Activated T-helper 9 cell treated with anti-CD3 and anti-CD28 coated beads, Interleukin-2, amount 50 U/mL, for 16 hours (primary cell): ENCODE data around the gene HPRT1.
A peak's percentile ranks its signal among the peaks of the same experiment; 100 is the strongest.
"Not testable (repeated sequence)": the region's sequence is repeated elsewhere in the genome, so short reads cannot be mapped to it uniquely, and the experiment has no call there.

Experiments
- DNase-seq: peaks from one replicate; pipeline ENCODE4 v3.0.0-alpha.2; 2020; ENCODE audit warnings: low read depth

HPRT1 gene, protein sequence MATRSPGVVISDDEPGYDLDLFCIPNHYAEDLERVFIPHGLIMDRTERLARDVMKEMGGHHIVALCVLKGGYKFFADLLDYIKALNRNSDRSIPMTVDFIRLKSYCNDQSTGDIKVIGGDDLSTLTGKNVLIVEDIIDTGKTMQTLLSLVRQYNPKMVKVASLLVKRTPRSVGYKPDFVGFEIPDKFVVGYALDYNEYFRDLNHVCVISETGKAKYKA

DNA sequence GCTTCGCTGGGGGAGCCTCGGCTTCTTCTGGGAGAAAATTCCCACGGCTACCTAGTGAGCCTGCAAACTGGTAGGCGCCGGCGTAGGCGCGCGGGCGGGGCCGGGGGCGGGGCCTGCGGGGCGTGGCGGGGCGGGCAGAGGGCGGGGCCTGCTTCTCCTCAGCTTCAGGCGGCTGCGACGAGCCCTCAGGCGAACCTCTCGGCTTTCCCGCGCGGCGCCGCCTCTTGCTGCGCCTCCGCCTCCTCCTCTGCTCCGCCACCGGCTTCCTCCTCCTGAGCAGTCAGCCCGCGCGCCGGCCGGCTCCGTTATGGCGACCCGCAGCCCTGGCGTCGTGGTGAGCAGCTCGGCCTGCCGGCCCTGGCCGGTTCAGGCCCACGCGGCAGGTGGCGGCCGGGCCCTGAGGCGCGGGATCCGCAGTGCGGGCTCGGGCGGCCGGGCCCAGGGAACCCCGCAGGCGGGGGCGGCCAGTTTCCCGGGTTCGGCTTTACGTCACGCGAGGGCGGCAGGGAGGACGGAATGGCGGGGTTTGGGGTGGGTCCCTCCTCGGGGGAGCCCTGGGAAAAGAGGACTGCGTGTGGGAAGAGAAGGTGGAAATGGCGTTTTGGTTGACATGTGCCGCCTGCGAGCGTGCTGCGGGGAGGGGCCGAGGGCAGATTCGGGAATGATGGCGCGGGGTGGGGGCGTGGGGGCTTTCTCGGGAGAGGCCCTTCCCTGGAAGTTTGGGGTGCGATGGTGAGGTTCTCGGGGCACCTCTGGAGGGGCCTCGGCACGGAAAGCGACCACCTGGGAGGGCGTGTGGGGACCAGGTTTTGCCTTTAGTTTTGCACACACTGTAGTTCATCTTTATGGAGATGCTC, at the start of gene HPRT1:
Gene HPRT1, plus strand, starts transcription at position 161 of the 857 bp plus-strand sequence. Its CDS starts 147 bp downstream, at position 308.
- DNase-seq = peak; percentile 64

DNA sequence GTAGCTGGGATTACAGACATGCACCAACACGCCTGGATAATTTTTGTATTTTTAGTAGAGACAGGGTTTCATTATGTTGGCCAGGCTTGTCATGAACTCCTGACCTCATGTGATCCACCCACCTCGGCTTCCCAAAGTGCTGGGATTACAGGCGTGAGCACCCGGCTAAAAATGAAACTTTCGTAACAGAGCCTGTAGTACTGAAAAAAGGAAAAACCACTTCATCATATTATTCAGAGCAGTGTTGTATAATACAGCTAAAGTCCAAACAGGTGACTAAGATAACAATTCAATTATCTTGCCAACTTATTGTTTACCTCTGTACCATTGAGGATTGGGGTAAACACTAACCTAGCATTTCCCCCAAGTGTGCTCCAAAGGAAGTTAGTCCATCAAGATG, 43.9 kb upstream of the HPRT1 start:
- DNase-seq = no peak

DNA sequence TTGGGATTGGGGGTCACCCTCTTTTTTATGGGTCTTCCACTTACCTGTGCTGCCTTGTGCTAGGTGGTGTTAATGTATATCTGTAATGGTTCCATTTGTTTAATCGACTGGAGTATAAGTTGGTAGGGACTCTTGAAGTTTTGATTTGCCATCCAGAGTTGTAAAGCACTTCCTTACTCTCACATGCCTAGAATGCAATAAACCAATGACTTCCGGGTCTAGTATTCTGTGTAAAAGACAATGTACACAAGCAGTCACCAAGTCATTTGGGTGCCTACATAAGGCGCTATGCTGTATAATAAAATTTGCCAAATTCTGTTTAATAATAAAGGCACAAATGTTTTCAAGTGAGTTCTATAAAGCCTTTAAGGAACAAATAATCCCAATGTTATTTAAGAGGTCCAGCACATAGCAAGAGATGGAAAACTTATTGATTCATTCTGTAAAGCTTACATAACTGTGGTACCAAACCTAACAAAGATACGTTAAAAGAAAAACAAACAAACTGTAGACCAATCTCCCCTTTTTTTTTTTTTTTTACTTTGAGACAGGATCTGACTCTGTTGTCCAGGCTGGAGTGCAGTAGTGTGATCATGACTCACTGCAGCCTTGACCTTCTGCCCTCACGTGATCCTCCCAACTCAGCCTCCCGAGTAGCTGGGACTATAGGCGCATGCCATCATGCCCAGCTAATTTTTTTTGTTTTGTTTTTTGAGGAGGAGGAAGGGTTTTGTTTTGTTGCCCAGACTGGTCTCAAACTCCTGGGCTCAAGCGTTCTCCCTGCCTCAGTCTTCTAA, 41.5 kb upstream of the HPRT1 start:
- DNase-seq = no peak

DNA sequence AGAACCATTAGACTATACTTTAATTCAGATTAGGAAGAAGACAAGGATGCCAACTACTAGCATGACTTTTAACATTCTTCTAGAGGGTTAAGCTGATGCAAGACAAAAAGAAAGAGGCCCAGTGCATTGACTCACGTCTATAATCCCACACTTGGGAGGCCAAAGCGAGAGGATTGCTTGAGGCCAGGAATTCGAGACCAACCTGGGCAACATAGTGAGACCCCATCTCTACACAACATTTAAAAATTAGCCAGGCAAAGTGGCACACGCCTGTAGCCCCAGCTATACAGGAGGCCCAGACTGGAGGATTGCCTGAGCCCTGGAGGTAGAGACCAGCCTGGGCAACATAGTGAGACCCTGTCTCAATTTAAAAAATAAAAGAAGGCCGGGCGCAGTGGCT, 40.2 kb upstream of the HPRT1 start:
- DNase-seq = no peak

DNA sequence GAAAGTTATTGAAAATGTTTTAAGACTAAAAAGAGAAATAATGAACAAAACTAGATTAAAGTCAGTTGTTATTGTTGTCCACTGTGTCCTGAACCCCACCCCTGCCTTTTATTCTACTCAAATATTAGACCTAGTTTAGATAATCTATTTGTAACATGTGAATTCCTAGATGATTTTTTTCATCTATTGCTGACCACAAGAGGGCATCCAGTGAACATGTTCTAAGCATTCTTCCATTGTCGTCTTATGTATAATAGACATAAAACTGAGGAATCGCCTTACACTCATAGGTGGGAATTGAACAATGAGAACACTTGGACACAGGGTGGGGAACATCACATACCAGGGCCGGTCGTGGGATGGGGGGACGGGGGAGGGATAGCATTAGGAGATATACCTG, 36.4 kb upstream of the HPRT1 start:
- DNase-seq = no peak

DNA sequence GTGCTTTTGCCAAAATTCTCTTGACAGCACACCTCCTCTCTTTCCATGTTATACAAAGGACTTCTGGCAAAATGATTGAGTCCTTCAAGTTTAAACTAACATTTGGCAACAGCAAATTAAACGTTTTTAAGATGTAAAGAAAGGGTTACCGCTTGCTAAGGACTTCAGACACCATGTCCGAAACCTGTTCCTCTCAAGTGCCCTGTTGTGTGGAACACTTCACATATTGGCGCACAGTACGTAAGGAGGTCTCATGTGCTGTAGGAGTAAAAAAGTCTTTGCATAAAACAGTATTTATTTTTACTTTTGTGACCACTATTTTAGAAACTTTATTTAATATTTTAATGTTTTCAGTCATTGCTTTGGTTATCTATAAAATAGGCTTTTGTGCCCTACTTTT, 33.7 kb upstream of the HPRT1 start:
- DNase-seq = no peak

DNA sequence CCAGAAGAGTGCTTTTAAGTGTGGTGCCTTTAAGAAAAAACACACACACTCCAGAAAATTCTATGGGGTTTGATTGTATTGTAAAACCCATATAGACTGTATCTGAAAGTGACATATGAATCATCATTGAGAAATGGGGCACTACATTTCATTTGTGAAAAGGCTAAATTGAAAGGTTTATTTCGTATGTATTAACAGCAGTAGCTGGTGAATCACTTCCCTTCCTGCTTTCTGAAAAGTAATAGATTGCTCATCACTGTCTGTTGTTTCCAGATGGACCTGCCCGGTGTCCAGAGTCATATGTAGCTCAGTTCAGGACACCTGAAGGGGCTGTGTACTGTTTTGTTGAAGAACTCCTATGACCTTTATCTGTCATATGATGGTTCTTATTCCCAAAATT, 28.1 kb upstream of the HPRT1 start:
- no peak for DNase-seq

DNA sequence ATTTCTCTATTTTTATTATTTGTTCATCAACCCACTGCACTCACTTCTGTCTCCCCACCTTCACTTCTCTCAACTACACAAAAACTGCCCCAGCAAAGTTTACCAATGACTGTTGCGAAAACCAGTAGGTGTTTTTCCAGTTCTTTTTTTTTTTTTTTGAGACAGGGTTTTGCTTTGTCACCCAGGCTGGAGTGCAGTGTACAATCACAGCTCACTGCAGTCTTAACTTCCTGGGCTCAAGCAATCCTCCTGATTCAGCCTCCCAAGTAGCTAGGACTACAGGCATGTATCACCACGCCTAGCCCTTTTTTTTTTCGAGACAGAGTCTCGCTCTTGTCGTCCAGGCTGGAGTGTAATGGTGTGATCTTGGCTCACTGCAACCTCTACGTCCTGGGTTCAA, 24.1 kb upstream of the HPRT1 start:
- no peak for DNase-seq

DNA sequence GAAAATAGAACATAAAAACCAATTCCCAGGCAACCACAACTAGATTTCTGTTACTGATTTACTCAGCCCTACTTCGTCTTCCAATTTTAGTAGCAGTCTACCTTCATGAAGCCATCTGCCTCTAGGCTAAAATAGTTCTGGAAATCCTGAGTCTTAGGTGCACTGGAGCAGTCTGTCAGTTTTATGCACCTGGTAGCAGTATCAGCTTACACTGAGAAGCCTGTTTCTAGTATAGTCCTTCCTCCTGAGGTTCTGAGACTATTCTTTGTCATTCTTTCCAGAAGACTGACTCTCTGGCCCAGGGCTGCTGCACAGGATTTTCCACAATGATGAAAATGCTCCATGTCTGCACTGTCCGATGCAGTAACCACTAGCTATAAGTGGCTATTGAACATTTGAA, 16.9 kb upstream of the HPRT1 start:
- DNase-seq = no peak

DNA sequence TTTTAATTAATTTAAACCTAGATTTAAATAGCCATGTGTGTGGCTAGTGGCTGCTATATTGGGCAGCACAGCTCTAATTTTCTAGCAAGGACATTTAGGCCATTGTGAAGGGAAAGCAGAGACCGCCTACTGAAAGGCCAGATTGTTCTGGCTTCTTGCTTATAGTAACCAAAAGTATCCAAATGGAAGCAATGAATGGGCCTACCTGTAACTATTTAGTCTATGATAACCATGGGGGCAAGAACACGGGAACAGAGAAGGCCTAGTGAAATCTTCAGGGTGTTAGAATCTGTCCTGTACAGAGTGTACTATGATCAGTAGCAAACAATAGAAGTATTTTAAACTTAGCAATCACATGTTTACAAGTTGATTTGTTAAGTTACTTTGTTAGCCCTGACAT, 16.5 kb upstream of the HPRT1 start:
- DNase-seq = no peak

DNA sequence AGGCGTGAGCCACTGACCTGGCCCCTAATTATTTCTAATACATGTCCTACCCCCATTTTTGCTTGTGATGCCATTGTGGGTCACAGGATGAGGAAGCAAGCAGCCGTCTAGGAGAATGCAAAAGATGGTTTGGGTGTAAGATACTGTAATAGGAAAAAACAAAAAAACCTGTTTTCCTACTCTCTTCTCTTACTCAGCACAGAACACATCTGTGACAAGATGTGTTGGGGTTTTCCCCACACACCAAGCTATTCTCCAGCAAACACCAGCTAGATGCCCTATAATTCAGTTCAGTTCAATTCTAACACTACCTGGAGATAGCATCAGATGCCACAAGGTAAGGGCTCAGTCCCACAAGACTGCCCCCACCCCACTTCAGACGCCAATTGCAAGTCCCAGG, 15.3 kb upstream of the HPRT1 start:
- DNase-seq = no peak

DNA sequence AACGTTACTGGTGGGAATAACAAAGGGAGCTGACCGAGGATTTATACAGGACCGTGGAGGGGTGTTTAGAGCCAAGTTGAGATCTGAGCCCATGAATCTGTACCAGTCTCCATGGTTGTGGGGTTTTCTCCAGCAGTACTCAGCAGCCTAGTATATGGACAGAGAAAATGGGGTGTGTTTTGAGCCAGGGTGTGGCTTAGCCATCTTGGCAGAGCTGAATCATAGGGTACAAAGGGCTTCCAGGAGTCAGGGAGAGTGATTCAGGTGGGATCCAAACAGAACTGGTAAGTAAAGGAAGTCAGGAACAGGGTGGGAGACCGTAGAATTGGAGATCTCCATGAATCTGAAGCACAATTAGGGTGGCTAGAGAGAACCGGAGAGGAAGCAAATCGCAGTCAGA, 7.4 kb upstream of the HPRT1 start:
- no peak for DNase-seq

DNA sequence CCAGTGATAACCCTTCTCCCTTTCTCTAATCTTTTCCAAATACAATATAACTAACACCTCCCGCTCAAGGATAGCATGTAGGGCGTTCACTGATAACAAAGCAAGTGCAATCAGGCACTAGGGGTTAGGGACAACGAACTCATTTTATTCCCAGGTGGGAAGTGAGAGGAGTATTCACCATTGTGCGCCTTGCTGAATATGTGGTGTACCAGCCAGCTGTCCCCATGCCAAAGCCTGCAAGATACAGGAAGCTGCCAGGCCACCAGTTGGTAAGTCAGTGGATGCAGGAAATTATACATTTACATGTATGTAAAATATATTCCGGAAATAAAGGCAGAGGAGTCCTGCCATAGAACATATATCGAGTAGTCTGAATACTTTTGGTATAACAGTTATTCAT, 6.3 kb upstream of the HPRT1 start:
- DNase-seq = no peak

DNA sequence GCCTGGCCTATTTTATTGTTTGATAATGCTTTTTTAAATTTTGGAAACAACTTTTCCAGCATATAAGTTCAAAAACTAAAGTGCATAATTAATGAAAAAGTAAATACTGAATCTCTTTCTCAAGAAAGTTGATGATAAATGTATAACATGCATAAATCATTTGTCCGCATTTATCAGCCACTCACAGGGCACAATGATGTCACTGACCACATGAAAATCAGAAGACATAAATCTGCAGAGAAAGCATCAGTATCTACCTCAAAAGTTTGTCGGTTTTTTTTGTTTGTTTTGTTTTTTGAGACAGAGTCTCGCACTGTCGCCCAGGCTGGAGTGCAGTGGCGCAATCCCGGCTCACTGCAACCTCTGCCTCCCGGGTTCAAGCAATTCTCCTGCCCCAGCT, 5.5 kb upstream of the HPRT1 start:
- no peak for DNase-seq

DNA sequence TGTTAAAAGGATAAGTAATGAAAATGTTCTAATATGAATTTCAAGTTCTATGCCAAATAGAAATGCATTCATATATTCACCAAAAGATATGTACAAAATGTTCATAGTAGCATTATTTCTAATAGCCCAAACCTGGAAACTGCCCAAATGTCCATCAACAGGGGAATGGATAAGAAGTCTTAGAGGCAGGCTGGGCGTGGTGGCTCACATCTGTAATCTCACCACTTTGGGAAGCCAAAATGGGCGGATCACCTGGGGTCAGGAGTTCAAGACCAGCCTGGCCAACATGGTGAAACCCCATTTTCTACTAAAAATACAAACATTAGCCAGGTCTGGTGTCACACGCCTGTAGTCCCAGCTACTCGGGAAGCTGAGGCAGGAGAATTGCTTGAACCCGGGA, 2.3 kb upstream of the HPRT1 start:
- no peak for DNase-seq

DNA sequence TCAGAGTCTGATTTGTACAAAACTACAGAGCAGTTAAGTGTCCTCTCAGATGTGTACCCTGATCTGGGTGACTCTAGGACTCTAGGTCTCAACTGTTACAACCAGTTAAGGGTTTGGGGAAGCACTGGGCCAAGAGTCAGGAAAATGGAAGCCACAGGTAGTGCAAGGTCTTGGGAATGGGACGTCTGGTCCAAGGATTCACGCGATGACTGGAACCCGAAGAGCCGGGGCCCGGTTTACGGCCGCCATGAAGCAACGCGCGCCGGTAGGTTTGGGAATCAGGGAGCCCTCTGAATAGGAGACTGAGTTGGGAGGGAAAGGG, 321 bp upstream of the HPRT1 start:
- DNase-seq = no peak

DNA sequence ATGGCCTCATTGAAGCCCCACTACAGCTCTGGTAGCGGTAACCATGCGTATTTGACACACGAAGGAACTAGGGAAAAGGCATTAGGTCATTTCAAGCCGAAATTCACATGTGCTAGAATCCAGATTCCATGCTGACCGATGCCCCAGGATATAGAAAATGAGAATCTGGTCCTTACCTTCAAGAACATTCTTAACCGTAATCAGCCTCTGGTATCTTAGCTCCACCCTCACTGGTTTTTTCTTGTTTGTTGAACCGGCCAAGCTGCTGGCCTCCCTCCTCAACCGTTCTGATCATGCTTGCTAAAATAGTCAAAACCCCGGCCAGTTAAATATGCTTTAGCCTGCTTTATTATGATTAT, 876 bp downstream of the HPRT1 start:
- no peak for DNase-seq

DNA sequence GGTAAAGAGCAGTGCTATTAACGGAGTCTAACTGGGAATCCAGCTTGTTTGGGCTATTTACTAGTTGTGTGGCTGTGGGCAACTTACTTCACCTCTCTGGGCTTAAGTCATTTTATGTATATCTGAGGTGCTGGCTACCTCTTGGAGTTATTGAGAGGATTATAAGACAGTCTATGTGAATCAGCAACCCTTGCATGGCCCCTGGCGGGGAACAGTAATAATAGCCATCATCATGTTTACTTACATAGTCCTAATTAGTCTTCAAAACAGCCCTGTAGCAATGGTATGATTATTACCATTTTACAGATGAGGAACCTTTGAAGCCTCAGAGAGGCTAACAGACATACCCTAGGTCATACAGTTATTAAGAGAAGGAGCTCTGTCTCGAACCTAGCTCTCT, 1.5 kb downstream of the HPRT1 start:
- DNase-seq = no peak

DNA sequence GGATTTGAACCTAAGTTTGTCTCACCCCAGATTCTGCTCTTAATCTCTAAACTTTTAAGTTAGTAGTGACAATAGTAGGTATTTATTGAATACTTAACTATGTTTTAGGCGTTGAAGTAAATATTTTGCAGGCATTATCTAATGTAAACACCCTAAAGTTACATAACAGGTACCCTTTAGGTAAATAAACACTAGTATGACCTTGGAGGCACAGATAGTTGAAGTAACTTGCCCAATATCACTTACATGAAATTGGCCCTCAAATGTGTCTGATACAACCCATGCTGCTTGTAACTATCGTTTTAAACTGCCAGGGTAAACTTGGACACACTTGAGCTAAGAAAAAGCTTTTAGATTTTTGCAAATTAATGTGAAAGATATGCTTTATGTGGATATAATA, 3.0 kb downstream of the HPRT1 start:
- DNase-seq = no peak

DNA sequence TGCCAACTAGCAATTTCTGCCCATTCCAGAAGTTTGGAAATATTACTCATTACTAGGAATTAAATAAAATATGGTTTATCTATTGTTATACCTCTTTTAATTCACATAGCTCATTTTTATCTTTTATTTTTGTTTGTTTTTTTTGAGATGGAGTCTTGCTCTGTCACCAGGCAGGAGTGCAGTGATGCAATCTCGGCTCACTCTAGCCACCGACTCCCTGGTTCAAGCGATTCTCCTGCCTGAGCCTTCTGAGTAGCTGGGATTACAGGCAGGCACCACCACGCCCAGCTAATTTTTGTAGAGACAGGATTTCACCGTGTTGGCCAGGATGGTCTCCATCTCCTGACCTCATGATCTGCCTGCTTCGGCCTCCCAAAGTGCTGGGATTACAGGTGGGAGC, 4.5 kb downstream of the HPRT1 start:
- DNase-seq = not testable (repeated sequence)

DNA sequence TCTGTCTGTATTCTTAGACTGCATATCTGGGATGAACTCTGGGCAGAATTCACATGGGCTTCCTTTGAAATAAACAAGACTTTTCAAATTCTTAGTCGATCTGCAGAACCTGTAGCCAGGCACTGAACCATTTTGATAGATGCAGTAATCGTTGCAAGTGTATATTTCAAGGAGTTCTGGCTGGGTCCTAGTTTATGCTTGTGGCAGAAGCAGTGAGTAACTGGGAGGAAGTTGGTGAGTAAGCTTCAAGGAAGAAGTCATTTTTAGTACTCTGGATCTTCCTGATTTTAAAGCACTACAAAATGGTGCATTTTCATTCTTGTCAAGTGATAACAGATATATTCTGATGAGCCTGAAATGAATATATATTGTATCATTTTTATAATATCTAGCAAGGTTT, 9.5 kb downstream of the HPRT1 start:
- no peak for DNase-seq

DNA sequence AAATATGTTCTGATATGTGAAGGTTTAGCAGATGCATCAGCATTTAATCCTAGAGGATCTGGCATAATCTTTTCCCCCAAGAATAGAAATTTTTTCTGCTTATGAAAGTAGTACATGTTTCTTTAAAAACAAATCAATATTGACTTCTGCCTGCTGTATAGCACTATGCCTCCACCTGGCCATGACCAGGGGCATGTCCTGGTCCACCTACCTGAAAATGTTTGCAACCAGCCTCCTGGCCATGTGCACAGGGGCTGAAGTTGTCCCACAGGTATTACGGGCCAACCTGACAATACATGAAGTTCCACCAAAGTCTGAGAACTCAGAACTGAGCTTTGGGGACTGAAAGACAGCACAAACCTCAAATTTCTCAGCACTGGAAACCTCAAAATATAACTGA, 10.0 kb downstream of the HPRT1 start:
- DNase-seq = no peak

DNA sequence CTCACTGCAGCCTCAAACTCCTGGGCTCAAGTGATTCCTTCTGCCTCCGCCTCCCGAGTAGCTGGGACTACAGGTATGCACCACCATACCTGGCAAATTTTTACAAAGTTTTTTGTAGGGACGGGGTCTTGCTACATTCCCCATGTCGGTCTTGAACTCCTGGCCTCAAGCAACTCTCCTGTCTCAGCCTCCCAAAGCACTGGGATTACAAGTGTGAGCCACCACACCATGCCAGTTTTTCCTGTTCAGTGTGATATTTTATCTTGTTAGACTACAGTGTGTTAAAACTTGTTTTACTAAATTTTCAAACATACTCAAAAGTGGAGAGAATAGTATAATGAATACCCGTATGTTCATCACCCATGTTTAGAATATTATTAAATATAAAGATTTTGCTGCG, 12.1 kb downstream of the HPRT1 start:
- no peak for DNase-seq
